Measurements from ENCODE around the gene ALOX5.

GRCh38 chr10:45454859-45455258, 80.8 kb downstream of the ALOX5 start:
- no peak for TF ChIP-seq CTCF (IDR thresholded peaks at IDR 0.05)
- TF ChIP-seq EZH2 (IDR thresholded peaks at IDR 0.05; ENCODE audit: borderline replicate concordance, insufficient read depth, low read depth, low read length, poor library complexity, severe bottlenecking) = no peak
